ENCODE measurements around the gene ECE1. TPM values are rescaled to one million over a fixed set of nuclear protein-coding genes. Genes with fewer than 3 reads are reported as not detected.

The ECE1 gene
- polyA plus RNA-seq, 3 donors: 10.6 to 42.4 (median 23.3) TPM

- H3K27me3 Mint-ChIP-seq (ENCODE audit: low read depth in 3 of 3): peaks cover 17 to 54% (median 52%) of the 10 kb centered on the region in 3 donors
- H4K20me1 ChIP-seq (ENCODE audit: insufficient read depth, low read length): no peaks in the 10 kb centered on the region
- no peaks in the 10 kb centered on the region for H3K79me2 ChIP-seq (ENCODE audit: insufficient read depth, low read length)
- no peak overlapping the region for H3K4me3 Mint-ChIP-seq
- H3K36me3 ChIP-seq (replicated peaks in 1 of 2; ENCODE audit: control insufficient read depth in 1 of 2, insufficient read depth in 2 of 2, low read length in 2 of 2): no peaks in the 10 kb centered on the region
- H3K4me1 Mint-ChIP-seq: peaks cover 78% of the 10 kb centered on the region
- DNase-seq: no peak
- peak overlapping the region; percentile 76 for H3K9ac ChIP-seq (ENCODE audit: insufficient read depth, low read length, poor library complexity, severe bottlenecking)
- no peaks in the 10 kb centered on the region for H3K9me3 ChIP-seq (replicated peaks in 1 of 2; ENCODE audit: control insufficient read depth in 1 of 2, insufficient read depth in 1 of 2, low read length in 2 of 2)
- peaks cover 0 to 3% (median 0%) of the 10 kb centered on the region in 7 donors for H3K9me3 Mint-ChIP-seq
- H3K27me3 ChIP-seq (ENCODE audit: control insufficient read depth in 2 of 2, insufficient read depth in 2 of 2, low read length in 2 of 2): peaks cover 0 to 16% of the 10 kb centered on the region in 2 donors
- 97% methylated on average over 3 of the region's 6 CpGs for WGBS (ENCODE audit: insufficient coverage)
- peaks cover 16 to 34% of the 10 kb centered on the region in 2 donors for H3K36me3 Mint-ChIP-seq
- intact Hi-C loops (cut with micrococcal nuclease): loop anchor here (2.0 kb wide), 4 partner anchors 29 to 41 kb away; no protein-coding TSS in a partner anchor
- H3K27ac Mint-ChIP-seq: peak overlapping the region; percentile 96 to 100 (median 99)
- H3K4me1 ChIP-seq (ENCODE audit: control insufficient read depth in 1 of 2, insufficient read depth in 2 of 2, low read length in 2 of 2): peaks cover 55 to 70% of the 10 kb centered on the region in 2 donors
- TF ChIP-seq, protein P1, sequence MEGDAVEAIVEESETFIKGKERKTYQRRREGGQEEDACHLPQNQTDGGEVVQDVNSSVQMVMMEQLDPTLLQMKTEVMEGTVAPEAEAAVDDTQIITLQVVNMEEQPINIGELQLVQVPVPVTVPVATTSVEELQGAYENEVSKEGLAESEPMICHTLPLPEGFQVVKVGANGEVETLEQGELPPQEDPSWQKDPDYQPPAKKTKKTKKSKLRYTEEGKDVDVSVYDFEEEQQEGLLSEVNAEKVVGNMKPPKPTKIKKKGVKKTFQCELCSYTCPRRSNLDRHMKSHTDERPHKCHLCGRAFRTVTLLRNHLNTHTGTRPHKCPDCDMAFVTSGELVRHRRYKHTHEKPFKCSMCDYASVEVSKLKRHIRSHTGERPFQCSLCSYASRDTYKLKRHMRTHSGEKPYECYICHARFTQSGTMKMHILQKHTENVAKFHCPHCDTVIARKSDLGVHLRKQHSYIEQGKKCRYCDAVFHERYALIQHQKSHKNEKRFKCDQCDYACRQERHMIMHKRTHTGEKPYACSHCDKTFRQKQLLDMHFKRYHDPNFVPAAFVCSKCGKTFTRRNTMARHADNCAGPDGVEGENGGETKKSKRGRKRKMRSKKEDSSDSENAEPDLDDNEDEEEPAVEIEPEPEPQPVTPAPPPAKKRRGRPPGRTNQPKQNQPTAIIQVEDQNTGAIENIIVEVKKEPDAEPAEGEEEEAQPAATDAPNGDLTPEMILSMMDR (IDR thresholded peaks at IDR 0.05): no peak
- H3K27ac ChIP-seq (ENCODE audit: low read depth in 1 of 2, low read length in 2 of 2): peak overlapping the region; percentile 93 to 99
- peak overlapping the region; percentile 65 for H3K4me2 ChIP-seq (replicated peaks; ENCODE audit: extremely low read depth, low read length, poor library complexity, severe bottlenecking)
- no peak overlapping the region for H2AFZ ChIP-seq (ENCODE audit: insufficient read depth, low read depth, low read length, poor library complexity, severe bottlenecking)
- no peak overlapping the region for H3K4me3 ChIP-seq (replicated peaks in 1 of 3; ENCODE audit: low read depth in 2 of 3, low read length in 3 of 3)
Measured at GRCh38 chr1:21295545-21295944, 5.3 kb upstream of the ECE1 start.

DNA sequence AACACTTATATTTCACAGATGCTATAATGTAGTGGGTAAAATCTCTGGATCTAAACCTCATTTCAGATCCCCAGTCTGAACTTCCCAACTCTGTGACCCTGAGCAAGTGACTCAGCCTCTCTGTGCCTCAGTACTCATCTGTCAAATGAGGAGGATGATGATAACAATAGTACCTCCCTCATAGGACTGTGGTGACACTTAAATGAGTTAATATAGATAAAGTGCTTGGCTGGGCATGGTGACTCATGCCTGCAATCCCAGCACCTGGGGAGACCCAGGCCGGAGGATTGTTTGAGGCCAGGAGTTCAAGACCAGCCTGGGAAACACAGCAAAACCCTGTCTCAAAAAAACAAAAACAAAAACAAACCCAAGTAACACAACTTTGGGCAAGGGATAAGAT is 4.7 kb upstream of the ECE1 start:
- H3K36me3 ChIP-seq (replicated peaks in 1 of 2; ENCODE audit: control insufficient read depth in 1 of 2, insufficient read depth in 2 of 2, low read length in 2 of 2): no peaks in the 10 kb centered on the region
- Mint-ChIP-seq H3K4me3 (peak overlapping the region in 1 of 2 donors; percentile 75), H3K27ac (peak overlapping the region; percentile 96 to 100 (median 99)), H3K4me1 (peaks cover 74% of the 10 kb centered on the region), H3K9me3 (peaks cover 0 to 3% (median 0%) of the 10 kb centered on the region in 7 donors), H3K36me3 (peaks cover 16 to 34% of the 10 kb centered on the region in 2 donors), H3K27me3 (ENCODE audit: low read depth in 3 of 3) (peaks cover 16 to 49% (median 49%) of the 10 kb centered on the region in 3 donors)
- DNase-seq: peak; percentile 89 to 97 (median 93)
- peak overlapping the region; percentile 76 for H3K9ac ChIP-seq (ENCODE audit: insufficient read depth, low read length, poor library complexity, severe bottlenecking)
- WGBS (ENCODE audit: insufficient coverage): no CpG with 5 or more reads among the region's 1 CpG
- H3K79me2 ChIP-seq (ENCODE audit: insufficient read depth, low read length): no peaks in the 10 kb centered on the region
- no peak overlapping the region for H2AFZ ChIP-seq (ENCODE audit: insufficient read depth, low read depth, low read length, poor library complexity, severe bottlenecking)
- intact Hi-C loops (cut with micrococcal nuclease): loop anchor here (2.0 kb wide), 4 partner anchors 30 to 40 kb away; no protein-coding TSS in a partner anchor
- no peaks in the 10 kb centered on the region for H4K20me1 ChIP-seq (ENCODE audit: insufficient read depth, low read length)
- H3K27me3 ChIP-seq (ENCODE audit: control insufficient read depth in 2 of 2, insufficient read depth in 2 of 2, low read length in 2 of 2): peaks cover 0 to 16% of the 10 kb centered on the region in 2 donors
- peak overlapping the region; percentile 65 for H3K4me2 ChIP-seq (replicated peaks; ENCODE audit: extremely low read depth, low read length, poor library complexity, severe bottlenecking)
- TF ChIP-seq, protein P1 (IDR thresholded peaks at IDR 0.05): no peak
- H3K4me1 ChIP-seq (ENCODE audit: control insufficient read depth in 1 of 2, insufficient read depth in 2 of 2, low read length in 2 of 2): peaks cover 55 to 69% of the 10 kb centered on the region in 2 donors
- no peaks in the 10 kb centered on the region for H3K9me3 ChIP-seq (replicated peaks in 1 of 2; ENCODE audit: control insufficient read depth in 1 of 2, insufficient read depth in 1 of 2, low read length in 2 of 2)
- peak overlapping the region in 1 of 3 experiments; percentile 39 for H3K4me3 ChIP-seq (replicated peaks in 1 of 3; ENCODE audit: low read depth in 2 of 3, low read length in 3 of 3)
- peak overlapping the region; percentile 93 to 99 for H3K27ac ChIP-seq (ENCODE audit: low read depth in 1 of 2, low read length in 2 of 2)
